Spleen (tissue), 7 donors: ENCODE measurements around the gene ASIC4.

Experiments
- CTCF ChIP-seq, 11 experiments: fragments of 200-600 bp in 7 of 11; fragments of 450-650 bp in 4 of 11; sonication (generic) in 4 of 11; IDR thresholded peaks in 8 of 11; conservative IDR thresholded peaks in 3 of 11; 1 replicate in 7 of 11; 2 replicates in 4 of 11; pipeline versions ENCODE4 v1.4.0 to v1.8.0; 2016 to 2021; ENCODE audit warnings: antibody characterized with exemption in 11 of 11, inconsistent platforms in 4 of 11, mild to moderate bottlenecking in 1 of 11
- POLR2A ChIP-seq, 3 donors: fragments of 450-650 bp; IDR thresholded peaks; one replicate each; pipeline ENCODE4 v1.5.1; 2017; ENCODE audit warnings: antibody characterized with exemption in 3 of 3, mild to moderate bottlenecking in 1 of 3
- donor health status: DM: no; HTN: no; CAD: no; lungs with moderate emphysema.
- donor health status: DM: no; HTN: no; CAD: no.
- donor health status: DM: no; HTN: no; CAD: no.

GRCh38 chr2:219537657-219538488, 23.6 kb downstream of the ASIC4 start:
- TF ChIP-seq CTCF (IDR thresholded peaks at IDR 0.05 in 8 of 11, conservative IDR thresholded peaks at IDR 0.05 in 3 of 11), result no peak
- no peak for TF ChIP-seq POLR2A (IDR thresholded peaks at IDR 0.05)
